ENCODE measurements around the gene SLC25A22.

DNA sequence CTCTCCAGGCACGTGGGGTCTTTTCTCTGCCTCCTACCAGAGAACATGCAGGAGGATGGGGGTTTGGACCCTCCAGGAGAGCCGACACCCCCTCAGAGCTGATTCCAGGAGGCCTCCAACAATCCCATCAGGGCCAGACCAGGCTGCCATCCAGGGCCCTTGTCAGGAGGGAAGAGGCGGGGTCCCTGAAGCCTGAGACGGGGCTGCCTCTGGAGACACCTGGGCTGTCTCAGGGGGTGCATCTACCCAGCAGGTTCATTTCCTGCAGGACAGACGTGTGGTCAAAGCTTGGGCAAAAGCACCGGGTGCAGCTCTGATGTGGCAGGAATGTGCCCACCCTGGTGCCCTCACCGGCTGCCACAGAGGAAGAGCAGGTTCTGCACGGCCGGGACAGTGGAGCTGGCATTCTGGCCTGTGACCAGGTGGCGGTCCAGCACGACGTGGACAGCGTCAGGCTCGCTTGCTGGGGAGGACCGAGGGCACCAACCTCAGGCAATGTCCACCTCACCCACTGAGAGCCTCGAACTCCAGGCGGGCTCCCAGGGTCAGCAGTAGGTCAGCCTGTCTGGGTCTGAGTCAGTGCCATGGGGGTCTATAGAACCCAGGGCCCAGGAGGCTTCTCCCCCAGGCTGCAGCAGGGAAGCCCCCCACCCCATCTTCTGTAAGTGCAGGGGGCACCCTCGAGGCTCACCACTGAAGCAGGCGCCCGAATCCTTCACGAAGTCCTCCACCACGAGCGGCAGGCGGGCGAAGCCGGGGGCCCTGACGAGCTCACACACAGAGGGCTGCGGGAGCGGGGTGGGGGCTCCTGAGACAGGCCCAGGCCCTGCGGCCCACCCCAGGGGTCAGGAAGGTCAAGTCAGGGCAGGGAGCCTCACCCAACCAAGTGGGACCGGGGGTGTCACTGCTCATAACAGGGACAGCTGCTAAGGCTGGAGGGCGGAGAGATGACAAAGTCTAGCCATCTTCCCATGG, 27.2 kb downstream of the SLC25A22 start:
- TF ChIP-seq, protein P1, sequence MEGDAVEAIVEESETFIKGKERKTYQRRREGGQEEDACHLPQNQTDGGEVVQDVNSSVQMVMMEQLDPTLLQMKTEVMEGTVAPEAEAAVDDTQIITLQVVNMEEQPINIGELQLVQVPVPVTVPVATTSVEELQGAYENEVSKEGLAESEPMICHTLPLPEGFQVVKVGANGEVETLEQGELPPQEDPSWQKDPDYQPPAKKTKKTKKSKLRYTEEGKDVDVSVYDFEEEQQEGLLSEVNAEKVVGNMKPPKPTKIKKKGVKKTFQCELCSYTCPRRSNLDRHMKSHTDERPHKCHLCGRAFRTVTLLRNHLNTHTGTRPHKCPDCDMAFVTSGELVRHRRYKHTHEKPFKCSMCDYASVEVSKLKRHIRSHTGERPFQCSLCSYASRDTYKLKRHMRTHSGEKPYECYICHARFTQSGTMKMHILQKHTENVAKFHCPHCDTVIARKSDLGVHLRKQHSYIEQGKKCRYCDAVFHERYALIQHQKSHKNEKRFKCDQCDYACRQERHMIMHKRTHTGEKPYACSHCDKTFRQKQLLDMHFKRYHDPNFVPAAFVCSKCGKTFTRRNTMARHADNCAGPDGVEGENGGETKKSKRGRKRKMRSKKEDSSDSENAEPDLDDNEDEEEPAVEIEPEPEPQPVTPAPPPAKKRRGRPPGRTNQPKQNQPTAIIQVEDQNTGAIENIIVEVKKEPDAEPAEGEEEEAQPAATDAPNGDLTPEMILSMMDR (conservative IDR thresholded peaks at IDR 0.05), result no peak
- no peak for TF ChIP-seq ZFX (IDR thresholded peaks at IDR 0.05)

Measured in C4-2B (cell line).